A204.1 (cell line): ENCODE results near the gene TNIP1.
A peak's percentile ranks its signal among the peaks of the same experiment; 100 is the strongest.

ENCODE experiments used
- FAIRE-seq: peaks from 2 replicates; lab custom pipeline; 2012; peaks lifted over from hg19 to GRCh38; lab: Jason Lieb, UNC

Gene TNIP1

DNA sequence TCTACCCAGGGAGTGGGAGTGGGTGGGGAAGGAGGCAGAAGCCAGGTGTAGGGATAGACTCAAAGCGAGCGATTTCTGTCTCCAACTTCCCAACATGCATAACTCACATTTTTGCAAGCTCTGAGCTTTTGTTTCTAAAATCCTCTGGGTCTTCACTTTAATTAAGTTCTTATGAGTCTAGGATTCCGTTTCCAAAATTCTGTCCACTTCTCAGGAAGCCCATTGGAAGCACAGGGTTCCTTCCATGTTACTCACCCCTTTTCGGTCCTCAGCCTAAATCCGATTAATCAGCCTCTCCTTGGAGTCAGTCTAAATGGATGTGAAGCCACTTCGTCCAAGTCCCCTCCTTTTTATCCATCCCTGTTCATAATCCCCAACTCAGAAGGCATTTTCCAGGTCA lies 59.1 kb downstream of the TNIP1 start:
- FAIRE-seq = no peak

DNA sequence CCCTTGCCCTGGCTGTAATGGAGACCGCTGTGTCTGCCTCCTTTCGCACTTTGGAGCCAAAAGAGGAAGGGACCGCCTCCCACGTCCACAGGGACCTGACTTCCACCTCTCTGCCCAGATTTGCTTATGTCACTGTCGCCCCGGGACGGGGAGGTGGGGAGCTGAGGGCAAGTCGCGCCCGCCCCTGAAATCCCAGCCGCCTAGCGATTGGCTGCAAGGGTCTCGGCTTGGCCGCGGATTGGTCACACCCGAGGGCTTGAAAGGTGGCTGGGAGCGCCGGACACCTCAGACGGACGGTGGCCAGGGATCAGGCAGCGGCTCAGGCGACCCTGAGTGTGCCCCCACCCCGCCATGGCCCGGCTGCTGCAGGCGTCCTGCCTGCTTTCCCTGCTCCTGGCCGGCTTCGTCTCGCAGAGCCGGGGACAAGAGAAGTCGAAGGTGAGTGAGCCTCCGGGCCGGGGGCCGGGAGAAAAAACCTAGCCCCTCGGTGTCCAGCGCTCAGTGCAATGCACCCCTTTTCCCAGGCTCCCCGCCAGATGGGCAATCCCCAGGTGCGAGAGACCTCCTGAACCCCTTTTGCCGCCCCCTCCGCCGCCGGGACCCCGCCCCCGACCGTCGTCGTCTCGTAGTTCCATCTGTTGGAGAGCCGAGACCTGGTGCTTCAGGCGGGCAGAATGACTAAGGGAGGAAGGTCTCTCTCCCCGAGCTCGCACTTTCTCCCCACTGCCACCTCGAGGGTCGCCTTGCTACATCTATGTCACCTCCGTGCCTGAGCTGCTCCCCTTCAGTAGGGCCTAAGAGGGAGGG lies 60.3 kb downstream of the TNIP1 start, which contains the start of gene GPX3:
GPX3 (plus strand) TSS at position 288 of the 807 bp plus-strand sequence; CDS start at position 352, 64 bp downstream.
- no peak for FAIRE-seq

DNA sequence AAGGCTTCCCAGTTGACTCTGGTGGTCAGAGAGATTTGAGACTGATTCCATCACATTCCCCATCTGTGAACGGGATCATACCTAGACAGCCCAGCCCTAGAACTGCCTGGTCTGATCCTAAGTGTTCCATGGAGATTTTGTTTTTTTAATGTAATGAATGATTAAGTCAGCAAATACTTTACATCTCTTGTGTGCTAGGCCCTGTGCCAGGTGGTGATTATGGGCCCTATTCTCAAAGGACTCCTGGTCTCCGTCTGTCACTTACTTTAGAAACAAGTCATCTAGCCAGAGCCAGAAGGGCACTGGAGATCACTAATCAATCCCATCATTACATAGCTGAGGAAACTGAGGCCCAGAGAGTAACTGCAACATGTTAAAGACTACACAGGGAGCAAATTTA lies 61.5 kb downstream of the TNIP1 start:
- no peak for FAIRE-seq

DNA sequence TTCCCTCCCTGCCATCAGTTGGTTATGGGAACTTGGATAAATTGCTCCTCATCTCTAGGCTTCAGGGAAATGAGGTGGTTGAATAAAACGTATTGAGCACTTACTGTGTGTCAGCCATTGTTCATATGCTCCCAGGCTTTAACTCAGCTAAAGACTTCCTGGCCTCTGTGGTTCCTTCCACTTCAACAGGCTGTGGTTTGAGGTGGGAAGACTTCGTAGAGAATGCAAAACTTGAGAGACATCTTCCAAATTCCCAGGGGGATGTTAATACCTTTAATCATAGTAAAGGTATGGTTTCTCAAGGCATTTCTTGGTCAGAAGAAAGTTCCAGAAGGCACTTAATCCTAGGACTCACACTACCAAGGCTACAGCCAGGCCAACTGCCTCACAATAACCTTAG lies 62.0 kb downstream of the TNIP1 start:
- FAIRE-seq = no peak

DNA sequence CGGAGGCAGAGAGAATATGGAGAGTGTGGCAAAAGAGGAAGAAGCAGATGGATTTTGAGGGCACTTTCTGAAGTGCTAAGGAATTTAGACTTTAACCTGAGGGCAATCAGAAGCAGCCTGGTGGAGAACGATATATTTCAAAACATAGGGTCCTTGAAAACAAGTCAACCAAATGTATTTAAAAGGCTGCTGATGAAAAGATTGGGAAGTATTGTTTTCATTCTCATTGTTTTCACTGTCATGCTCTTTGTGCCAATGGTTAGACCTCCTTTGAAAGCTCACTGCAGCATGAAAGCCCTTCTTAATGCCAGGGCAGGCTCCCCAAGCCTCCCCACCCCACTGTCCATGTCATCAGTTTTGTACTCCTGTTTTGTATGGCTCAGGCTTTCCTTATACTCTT lies 62.9 kb downstream of the TNIP1 start:
- FAIRE-seq = no peak

DNA sequence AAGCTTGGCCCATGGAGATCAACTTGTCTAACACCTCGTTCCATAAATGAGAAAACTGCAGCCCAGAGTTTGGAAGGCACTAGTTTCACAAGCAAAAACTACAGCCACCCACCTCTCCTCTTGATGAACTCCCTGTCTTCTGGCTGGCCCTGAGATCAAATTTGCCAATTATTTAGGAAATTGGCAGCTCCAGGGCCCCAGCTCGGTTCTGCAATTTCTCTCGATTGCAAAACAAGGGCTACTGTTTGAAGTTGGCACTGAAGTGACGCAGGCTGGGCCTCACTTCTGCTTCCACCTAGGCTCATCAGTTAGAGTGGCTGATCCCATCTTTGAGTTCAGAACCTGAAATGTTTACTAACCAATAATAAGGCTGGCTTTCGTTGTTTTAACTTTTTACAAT lies 64.1 kb downstream of the TNIP1 start:
- no peak for FAIRE-seq

DNA sequence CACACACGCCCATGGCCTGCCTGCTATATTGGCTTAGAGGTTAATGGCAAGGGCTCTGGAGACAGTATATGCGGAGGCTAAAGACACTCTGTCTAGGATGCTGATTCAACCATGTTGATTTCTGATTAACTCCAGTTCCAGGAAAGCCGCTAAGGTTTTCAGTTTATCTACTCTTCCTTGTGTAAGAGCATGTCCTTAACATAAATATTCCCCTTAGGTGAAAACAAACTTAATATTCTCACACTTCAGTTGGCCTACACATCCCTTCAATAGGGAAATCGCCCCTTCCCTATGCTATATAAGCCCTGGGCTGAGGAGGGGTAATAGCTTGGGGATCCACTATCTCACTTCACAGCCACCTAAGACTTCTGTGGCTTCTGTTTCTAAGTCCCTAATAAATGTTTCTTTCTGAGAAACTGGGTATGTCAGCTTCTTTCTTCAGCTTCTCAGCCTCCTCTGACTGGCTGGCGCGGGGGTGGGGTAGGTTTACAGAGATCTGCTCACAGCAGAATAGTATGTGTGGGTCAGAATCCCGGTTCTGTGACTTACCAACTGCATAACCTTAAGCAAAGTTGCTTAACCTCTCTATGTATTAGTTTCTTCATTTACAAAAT lies 64.8 kb downstream of the TNIP1 start:
- FAIRE-seq = no peak

DNA sequence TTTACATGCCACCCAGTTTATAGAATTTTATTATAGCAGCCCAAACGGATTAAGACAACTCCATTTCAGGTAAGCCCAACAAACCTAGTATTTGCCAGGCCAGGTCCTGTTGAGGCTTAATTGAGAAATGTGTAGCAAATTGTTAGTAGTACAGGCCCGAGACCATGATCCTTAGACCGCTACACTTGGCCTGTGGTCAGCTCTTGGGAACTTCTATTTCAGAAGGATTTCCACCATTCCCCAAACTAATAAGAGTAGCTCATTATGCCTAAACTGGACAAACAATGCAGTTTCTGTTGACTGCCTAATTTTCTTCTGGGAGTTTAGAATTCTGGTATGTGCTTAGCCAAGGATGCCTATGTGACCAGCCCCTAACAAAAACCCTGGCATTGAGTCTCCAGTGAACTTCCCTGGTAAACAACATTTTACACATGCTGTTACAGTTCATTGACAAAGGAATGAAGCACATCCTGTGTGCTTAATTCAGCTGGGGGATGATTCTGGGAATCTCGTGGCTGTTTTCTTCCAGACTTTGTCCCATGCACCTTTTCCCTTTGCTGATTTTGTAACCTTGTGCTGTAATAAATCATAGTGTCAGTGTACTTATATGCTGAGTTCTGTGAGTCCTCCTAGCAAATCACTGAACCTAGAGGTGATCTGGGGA lies 66.0 kb downstream of the TNIP1 start:
- FAIRE-seq = no peak

DNA sequence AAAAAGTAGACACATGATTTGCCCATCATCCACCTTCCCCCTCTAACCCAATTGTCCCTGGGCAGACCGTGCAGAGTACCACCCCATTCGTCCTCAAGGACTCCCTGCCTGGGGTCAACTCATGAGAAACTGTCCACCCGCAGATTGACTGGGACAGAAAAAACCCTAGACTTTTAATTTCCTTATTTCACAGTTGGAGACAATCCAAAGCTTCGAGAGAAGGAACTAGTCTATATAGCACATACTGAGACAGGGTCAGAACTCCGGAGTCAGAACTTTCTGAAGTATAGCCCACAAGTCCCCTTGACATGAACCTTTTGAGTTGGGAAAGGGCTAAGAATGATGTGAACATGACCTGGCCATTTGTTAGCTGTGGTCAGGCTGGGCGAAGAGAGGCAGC lies 68.0 kb downstream of the TNIP1 start:
- no peak for FAIRE-seq

DNA sequence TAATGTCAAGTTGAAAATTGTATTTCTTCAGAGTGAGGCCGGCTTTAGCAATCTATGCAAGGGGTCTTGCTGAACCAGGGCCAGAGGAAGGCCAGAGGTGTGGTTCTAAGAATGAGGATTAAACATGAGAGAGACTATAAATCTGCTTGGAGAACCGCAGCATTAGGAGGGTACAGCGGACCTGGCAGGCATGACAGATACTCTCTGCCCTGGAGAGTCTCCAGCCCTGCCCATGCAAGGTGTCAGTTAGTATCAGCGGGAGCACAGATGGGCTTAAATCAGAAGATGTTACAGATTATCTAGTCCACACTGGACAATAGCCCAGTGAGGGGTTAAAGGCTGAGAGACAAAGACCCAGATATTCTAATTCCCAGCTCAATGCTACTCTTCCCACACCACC lies 71.9 kb downstream of the TNIP1 start:
- no peak for FAIRE-seq

DNA sequence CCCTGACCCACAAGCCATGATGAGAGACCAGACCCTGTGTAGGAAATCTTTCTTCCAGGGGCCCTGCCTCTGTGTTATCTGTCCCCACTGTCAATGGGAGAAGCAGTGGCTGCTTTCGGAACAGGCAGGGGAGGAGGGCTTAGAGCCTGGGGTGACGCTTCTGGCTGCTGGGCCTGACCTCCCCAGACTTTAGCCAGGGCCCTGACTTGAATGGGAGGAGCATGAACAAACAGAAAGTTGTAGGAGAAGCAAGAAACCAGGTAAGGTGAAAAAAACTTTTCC lies 72.7 kb downstream of the TNIP1 start:
- no peak for FAIRE-seq

DNA sequence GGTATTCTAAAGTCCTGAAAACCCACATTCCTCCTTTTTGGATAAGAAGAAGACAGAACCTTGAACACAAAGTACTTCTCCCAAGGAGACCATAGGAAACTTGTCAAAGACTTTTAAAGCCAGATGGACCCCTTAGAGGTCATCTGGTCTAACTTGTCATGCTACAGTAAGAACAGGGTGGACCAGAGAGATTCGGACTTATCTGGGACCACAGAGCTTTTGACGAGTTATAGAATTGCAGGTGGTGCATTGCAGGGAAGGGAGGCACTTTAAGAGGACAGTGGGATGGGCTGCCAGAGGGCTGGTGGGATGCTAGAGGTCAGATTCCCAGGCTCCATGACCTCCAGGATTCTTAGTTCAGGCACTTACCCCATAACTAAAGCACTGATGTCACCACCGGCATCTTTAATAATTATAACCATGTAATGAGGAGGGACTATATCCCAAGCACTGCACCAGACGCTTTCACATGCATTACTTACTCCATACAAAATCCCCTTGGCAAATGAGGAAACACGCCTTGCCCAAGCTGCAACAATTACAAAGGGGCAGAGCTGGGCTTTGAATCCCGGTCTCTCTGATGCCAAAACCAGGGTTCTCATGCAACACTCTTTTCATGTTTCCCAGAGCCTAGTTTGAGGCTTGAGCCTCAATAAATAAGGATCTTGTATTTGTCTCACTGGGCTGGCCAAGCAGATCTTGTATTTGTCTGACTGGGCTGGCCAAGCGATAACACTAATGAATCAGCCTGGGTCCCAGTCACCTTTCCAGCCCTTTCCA lies 73.2 kb downstream of the TNIP1 start:
- FAIRE-seq = no peak

DNA sequence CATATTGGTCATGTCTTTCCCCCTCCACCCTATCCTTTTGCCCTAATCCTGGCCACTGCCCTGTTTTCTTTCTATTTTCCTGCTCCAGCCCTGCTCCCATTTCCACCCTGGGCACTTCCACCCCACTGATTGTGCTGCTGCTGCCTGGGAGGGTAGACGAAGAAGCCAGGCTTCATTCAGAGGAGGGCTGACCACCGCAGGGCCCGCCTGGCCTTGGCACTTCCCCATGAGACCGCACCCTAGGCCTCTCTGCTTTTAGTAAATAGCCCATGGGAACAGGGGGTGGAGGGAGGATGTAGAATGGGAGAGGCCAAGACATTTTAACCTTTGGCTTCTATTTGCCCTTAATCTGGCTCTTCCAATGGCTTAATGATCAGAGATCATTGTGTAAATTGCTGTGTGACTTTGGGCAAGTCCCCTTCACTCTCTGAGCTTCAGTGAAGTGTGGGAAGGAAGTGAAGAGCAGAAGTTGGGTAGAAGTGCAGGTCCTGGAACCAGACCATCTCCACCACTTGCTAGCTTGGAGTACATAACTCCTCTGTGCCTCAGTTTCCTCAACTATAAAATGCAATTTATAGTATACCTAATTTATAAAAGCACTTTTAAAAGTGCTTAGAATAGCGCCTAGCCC lies 74.0 kb downstream of the TNIP1 start:
- FAIRE-seq = no peak

DNA sequence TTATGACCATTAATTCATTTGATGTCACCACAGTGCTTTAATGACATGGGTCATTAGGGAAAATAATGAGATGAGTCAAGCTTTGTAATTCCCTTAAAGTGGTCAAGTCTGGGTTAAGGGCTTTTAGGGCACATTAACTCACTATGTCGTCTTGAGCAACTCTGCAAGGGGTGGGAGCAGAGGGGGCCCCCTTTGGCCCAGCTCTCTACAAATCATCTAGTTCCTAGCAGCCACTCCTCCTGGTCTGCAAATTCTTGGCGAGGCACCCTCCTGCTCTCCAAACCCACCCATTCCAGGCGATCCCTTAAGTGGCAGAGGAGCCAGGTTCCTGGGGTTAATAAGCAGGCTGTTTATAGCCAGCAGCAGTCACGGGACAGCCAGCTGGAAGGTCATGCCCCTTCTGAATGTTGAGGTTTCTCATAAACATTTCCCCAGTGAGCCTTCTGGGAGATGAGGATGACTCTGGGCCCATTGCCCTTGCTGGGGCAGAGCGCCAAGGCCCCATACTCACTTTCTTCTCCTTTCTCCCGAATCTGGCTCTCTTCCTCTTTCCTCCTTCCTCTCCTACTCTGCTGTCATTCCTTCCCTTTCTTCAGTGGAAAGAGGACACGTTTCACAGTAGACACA lies 74.8 kb downstream of the TNIP1 start:
- no peak for FAIRE-seq

DNA sequence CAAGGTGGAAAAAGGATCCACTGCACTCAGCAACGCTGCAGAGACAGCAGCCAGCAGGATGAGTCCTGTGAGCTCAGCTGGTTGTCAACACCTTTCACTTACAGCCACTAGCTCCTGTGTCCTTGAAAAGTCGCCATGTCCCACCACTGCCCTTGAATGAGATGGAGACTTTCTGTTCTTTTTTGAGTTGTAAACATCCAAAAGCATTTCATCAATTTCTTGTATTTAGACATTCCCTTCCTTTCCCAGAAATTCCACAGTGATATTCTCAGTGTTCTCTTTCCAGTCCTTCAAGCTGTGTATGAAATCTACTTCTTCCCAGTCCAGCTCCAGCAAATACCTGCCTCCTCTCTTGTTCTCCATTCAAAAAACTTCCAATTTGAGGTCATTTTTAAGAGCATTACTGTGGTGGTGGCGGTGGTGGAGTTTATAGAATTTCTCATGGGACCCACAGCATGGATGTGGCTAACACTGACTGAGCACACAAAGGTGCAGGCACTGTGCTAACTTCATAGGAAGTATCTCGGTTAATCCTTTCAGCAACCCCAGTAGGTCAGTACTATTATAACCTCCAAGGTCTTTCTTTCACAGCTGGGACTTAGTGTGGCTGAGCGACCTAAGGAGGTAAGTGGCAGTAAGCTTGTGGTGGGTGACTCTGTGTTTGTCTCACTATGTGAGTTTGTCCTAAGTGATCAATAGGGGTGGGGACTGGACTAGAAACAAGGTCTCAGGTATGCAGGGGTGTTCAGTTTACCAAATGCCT lies 75.5 kb downstream of the TNIP1 start:
- FAIRE-seq = no peak

DNA sequence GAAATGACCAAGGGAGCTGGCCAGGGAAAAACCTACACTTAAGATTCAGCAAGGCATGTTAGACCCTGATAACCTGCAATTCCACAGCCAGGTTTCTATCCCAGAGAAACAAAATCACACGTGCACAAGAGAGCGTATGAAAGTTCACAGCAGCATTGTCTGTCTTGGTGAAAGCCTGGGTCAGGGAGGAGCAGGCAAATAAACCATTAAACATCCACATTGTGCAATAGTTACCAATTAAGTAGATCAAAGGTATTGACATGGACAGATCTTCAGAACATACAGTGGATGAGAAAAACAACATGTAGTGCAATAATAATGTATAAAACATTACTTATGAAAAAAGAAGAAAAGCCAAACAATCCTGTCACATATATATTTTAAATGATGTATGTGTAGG lies 76.3 kb downstream of the TNIP1 start:
- FAIRE-seq = no peak

DNA sequence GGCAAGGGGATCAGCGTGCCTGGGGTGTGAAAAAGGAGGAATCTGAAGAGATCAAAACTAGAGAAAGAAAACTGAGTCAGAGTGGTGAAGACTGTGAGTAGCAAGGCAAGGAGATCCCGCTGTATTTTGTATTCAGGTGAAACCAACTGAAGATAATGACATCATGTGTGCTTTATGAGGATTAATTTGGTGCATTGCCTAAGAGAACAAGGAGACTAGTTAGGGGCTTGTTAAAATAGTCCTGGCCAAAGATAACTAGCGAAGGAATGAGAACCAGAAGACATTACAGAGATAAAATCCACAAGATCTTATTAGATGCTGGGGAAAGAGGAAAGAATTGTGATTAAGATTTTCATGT lies 77.4 kb downstream of the TNIP1 start:
- FAIRE-seq = no peak

DNA sequence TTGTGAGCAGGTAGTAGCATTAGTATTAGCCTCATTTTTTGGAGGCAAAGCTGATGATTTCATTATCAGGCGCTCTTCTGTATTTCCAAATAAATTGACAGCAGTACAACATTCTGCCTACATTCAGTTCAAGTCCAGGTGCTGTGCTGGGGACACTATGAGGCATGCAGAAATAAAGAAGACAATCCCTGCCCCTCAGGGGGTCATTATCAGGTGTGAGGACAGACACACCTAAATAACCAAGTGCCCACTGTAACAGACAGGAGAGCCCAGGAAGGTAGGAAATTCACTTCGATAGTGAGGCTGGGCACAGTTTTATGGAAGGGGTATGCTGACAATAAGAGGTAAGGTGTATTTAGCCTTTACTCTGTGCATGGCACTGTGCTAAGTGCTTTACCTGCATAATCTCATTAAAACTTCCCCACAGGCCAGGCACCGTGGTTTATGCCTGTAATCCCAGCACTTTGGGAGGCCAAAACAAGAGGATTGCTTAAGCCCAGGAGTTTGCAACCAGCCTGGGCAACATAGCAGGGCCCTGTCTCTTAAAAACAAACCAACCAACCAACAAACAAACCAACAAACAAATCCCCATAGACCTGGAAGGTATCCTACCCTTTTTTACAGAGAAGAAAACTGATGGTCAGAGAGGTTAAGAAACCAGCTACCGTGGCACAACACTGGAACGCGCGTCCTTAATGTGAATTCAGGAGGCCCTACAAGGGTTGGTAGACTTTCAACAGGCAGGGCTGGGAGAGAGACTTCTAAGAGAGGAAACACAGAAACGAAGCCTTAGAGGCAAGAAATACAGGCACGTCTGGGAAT lies 77.9 kb downstream of the TNIP1 start:
- no peak for FAIRE-seq

DNA sequence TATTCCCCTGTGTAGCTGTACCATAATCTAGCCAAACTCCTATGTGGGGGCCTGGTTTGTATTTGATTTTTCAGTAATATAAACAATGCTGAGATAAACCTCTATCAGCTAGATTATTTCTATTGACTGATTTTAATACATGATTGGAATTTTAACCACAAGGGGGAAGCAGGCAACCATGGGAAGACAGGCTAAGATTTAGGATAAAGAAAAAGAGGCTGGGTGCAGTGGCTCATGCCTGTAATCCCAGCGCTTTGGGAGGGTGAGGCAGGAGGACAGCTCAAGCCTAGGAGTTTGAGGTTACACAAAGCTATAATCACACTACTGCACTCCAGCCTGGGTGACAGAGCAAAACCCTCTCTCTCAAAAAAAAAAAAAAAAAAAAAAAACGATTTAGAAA lies 78.6 kb downstream of the TNIP1 start:
- FAIRE-seq = peak; percentile 11

DNA sequence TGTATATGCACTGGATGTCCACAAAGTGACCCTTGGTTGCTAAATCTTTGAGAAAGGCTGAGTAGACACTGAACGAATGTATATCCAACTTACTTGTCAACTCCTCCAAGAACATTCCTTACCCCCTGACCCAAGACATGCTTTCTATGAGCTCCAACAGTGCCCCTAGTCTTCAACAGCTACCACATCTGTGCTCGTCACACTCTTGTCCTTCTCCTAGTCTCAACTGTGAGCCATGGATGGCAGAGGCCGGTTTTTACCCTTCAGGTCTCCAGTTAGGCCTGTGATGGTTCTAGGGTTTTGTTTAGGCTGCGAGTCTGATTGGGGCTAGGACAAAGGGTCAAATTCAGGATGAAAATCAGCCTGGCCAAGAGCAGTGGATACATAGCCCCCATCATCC lies 79.4 kb downstream of the TNIP1 start:
- no peak for FAIRE-seq
